Coronary artery (tissue), 2 donors: Measurements from ENCODE around the gene GHITM.

Experiments used
- DNase-seq: peaks from one replicate; pipeline ENCODE4 v3.0.0-alpha.2; 2017; ENCODE audit warnings: low spot score
- H3K27ac ChIP-seq, 2 donors: fragments of 200-600 bp; sonication (generic); one replicate each; pipeline ENCODE4 v1.5.1; 2016 to 2019
- H3K4me3 ChIP-seq: fragments of 200-600 bp; sonication (generic); 2 replicates; pipeline ENCODE4 v1.5.1; 2016; ENCODE audit warnings: mild to moderate bottlenecking, moderate library complexity
- TF ChIP-seq, protein P1 (sequence below): fragments of 200-600 bp; sonication (generic); IDR thresholded peaks from one replicate; pipeline ENCODE4 v1.5.1; 2019; ENCODE audit warnings: antibody characterized with exemption

GHITM gene

DNA sequence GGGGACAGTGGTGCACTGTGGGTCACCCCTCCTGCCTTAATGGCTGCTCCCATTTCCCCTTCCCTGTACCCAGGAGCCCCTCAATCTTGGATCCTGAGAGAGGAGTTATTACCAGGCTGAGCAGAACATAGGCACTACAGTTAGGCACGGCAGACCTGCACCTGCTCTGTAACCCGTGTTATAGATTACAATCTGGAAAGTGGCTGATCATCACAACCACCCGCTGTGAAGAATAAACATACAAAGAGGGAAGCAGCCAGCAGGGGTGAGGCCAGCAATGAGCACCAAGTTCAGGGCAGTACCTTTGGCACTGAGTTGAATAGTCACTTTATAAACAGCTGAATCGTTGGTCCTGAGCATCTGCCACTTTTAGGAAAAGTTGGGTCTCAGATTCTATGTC lies 56.8 kb downstream of the GHITM start:
- Histone ChIP-seq H3K27ac (no peak overlapping the region), H3K4me3 (no peak overlapping the region)
- DNase-seq, result no peak
- TF ChIP-seq, protein P1, sequence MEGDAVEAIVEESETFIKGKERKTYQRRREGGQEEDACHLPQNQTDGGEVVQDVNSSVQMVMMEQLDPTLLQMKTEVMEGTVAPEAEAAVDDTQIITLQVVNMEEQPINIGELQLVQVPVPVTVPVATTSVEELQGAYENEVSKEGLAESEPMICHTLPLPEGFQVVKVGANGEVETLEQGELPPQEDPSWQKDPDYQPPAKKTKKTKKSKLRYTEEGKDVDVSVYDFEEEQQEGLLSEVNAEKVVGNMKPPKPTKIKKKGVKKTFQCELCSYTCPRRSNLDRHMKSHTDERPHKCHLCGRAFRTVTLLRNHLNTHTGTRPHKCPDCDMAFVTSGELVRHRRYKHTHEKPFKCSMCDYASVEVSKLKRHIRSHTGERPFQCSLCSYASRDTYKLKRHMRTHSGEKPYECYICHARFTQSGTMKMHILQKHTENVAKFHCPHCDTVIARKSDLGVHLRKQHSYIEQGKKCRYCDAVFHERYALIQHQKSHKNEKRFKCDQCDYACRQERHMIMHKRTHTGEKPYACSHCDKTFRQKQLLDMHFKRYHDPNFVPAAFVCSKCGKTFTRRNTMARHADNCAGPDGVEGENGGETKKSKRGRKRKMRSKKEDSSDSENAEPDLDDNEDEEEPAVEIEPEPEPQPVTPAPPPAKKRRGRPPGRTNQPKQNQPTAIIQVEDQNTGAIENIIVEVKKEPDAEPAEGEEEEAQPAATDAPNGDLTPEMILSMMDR, result no peak

DNA sequence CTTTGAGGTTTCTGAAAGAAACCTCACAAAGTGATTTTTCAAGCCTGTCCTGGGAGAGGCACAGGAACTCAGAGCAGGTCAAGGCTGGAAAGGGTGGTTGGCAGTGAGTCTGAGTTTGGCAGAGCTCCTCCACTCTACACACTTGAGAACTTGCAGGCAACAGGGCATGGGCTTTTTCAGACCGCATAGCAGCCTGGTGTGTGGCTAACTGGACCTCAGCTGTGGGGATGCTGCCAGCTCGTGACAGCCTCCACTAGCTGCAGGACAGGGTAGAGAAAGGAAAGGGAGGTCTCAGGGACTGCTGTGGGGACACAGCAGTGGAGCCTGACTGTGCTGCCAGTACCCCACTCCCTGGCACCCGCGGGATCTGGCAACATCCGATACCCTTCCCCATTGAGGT lies 57.6 kb downstream of the GHITM start:
- H3K4me3 ChIP-seq, result no peak overlapping the region
- no peak overlapping the region for H3K27ac ChIP-seq
- no peak for DNase-seq
- TF ChIP-seq, protein P1, result no peak

DNA sequence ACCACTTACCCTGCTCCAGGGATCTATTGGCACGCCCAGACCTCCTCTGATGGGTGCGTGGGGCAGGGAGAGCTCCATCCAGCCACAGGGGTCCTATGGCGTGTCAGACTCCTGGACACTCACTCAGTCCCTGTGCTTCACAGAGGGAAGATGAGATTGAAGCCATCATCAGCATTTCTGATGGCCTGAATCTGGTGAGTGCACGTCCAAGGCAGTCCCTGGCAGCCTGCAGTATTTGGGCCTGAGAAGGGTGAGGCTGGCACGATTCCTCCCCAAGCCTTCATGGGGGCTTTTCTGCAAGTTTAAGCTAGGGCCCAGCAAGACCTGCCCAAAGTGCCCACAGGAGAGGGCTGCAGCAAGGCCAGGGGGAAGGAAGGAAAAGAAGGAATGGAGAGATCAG lies 58.3 kb downstream of the GHITM start:
- no peak overlapping the region for H3K27ac ChIP-seq
- TF ChIP-seq, protein P1, result no peak
- H3K4me3 ChIP-seq, result no peak overlapping the region
- DNase-seq, result no peak

DNA sequence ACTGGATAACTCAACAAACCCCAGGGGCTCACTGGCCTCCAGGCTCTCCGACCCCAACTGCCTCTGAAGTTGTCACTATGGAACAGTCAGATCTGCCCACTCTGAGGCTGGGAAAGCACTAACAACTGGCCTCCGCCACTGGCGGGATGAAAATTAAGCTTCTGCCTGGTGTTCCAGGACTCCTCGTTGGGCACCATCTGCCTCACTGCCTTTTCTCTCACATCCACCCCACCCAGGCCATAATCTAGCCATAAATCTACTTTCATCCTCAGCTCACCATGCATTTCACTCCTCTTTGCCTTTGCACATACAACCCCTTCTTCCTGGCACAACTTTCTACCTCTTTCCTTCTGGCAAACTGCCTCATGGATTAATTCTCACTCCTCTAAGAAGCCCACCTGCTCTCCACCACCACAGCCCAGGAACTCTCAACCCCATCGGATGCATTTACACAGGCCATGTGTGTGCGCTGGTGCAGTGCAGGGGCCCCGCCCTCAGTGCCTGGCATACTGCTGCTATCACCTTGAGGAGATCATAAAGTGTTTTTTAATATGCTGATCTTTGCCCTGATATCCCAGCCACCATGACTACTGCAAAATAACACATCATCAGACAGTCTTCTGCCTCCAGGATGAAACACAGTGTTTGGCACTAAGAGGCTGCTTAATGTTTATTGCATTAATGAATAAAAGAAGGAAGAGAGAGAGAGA lies 59.1 kb downstream of the GHITM start:
- no peak overlapping the region for H3K27ac ChIP-seq
- no peak for DNase-seq
- no peak overlapping the region for H3K4me3 ChIP-seq

DNA sequence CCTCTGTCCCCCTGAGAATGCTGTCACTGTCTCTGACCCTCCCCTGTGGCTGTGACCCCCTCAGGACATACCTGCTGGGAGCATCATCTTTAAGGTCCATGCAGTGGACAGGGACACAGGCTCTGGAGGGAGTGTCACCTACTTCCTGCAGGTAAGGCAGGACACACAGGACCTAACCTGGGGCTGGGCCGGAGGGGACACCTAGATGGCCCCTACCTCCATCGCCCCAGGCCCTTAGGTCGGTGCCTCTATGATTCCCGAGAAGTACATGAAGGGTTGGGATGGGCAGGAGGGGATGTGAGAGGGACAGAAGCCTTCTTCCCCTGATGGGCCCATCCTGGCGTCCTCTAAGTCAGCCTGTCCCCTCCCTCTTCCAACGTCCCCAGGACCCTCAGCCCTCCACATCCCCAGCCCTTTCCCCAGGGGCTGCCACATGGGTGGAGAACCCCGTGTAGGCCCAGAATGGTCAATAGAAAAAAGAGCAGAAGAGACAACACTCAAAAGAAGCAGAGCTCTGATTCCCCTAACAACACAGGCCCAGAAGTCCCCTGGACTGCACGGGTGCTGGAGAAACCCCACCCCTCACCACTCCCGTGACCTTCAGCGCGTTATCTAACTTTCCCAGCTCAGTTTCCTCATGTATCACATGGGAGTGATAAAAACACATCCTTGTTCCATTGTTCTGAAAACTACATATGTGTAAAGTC lies 61.4 kb downstream of the GHITM start:
- TF ChIP-seq, protein P1, result no peak
- H3K4me3 ChIP-seq, result no peak overlapping the region
- DNase-seq, result no peak
- H3K27ac ChIP-seq, result no peak overlapping the region

More for the DNA sequence above, 59.1 kb downstream of the GHITM start:
- TF ChIP-seq, protein P1, result no peak

DNA sequence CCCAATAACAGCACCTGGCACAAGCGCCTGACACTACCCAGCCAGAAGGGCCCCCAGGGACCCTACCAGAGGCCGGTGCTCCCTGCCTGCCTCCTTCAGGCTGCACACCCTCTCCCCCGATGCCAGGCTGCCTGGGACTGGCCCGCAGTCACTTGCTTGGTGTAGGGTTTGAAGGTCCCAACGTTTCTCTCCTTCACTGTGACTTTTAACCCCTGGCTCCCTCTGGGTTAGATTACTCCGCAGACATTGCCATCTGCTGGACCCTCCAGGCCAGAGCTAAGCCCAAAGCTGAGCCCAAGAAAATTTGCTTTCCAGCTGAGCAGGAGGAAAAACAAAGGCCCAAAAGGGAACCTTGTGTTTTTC lies 61.9 kb downstream of the GHITM start:
- Histone ChIP-seq H3K27ac (no peak overlapping the region), H3K4me3 (no peak overlapping the region)
- no peak for DNase-seq
- TF ChIP-seq, protein P1, result no peak

DNA sequence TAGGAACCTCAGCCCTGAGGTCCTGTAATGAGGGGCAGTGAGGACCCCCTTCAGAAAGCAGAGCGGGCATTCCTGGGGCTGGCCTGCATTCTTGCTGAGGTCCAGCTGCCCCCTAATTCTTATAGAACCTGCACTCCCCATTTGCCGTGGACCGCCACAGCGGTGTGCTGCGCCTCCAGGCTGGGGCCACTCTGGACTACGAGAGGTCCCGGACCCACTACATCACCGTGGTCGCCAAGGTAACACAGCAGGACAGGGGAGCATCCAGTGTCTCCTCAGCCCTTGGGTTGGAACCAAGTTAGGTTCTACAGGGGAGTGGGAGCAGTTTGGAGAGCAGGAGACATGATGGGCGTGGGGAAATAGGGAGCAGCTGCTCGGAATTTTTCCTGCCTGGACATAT lies 62.4 kb downstream of the GHITM start:
- Histone ChIP-seq H3K4me3 (no peak overlapping the region), H3K27ac (no peak overlapping the region)
- TF ChIP-seq, protein P1, result no peak
- DNase-seq, result no peak
